ENCODE data around the gene RHCE. TPM values are rescaled to one million over a fixed set of nuclear protein-coding genes. Genes with fewer than 3 reads are reported as not detected.
A peak's percentile ranks its signal among the peaks of the same experiment; 100 is the strongest.

The RHCE gene
- total RNA-seq, 1 donor from 2014 or later = 0.75 TPM

DNA sequence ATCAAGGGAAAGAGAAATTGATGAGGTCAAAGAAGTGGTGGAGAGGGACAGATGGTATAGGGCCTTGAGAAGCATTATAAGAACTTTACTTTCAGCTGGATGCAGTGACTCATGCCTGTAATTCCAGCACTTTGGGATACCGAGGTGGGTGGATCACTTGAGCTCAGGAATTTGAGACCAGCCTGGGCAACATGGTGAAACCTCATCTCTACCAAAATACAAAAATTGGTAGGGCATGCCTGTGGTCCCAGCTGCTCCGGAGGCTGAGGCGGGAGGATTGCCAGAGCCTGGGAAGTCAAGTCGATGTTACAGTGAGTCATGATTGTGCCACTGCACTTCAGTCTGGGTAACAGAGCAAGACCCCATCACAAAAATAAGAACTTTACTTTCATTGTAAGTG is 76.8 kb downstream of the RHCE start:
- Histone ChIP-seq H3K4me2 (ENCODE audit: low read length) (peak overlapping the region; percentile 73), H3K27me3 (ENCODE audit: insufficient read depth, low read length) (no peaks in the 10 kb centered on the region), H4K20me1 (ENCODE audit: insufficient read depth, low read length) (peaks cover 36% of the 10 kb centered on the region), H3K27ac (ENCODE audit: low read depth, low read length) (peak overlapping the region; percentile 55), H3K4me3 (ENCODE audit: insufficient read depth, low read depth, low read length) (no peak overlapping the region), H2AFZ (ENCODE audit: low read depth, low read length) (no peak overlapping the region), H3K9me3 (ENCODE audit: insufficient read depth, low read depth, low read length) (no peaks in the 10 kb centered on the region), H3K9ac (ENCODE audit: low read length) (peak overlapping the region; percentile 3), H3K79me2 (ENCODE audit: insufficient read depth, low read length) (peaks cover 73% of the 10 kb centered on the region), H3K36me3 (ENCODE audit: insufficient read depth, low read length) (no peaks in the 10 kb centered on the region), H3K4me1 (ENCODE audit: insufficient read depth, low read length) (peaks cover 8% of the 10 kb centered on the region)
- DNase-seq (ENCODE audit: low read depth) (peak; percentile 90), FAIRE-seq (peak; percentile 79)
- H3K4me1 Mint-ChIP-seq (ENCODE audit: low read depth, unreplicated experiment) = peaks cover 21% of the 10 kb centered on the region
- peak overlapping the region; percentile 63 for H3K4me3 Mint-ChIP-seq (ENCODE audit: unreplicated experiment)
- TF ChIP-seq EZH2 (IDR thresholded peaks at IDR 0.05; ENCODE audit: insufficient read depth, low read length) = no peak
- TF ChIP-seq, protein P1, sequence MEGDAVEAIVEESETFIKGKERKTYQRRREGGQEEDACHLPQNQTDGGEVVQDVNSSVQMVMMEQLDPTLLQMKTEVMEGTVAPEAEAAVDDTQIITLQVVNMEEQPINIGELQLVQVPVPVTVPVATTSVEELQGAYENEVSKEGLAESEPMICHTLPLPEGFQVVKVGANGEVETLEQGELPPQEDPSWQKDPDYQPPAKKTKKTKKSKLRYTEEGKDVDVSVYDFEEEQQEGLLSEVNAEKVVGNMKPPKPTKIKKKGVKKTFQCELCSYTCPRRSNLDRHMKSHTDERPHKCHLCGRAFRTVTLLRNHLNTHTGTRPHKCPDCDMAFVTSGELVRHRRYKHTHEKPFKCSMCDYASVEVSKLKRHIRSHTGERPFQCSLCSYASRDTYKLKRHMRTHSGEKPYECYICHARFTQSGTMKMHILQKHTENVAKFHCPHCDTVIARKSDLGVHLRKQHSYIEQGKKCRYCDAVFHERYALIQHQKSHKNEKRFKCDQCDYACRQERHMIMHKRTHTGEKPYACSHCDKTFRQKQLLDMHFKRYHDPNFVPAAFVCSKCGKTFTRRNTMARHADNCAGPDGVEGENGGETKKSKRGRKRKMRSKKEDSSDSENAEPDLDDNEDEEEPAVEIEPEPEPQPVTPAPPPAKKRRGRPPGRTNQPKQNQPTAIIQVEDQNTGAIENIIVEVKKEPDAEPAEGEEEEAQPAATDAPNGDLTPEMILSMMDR (IDR thresholded peaks at IDR 0.05; ENCODE audit: insufficient read depth, low read depth, low read length) = no peak
- peaks cover 9% of the 10 kb centered on the region for H3K36me3 Mint-ChIP-seq (ENCODE audit: low read depth, unreplicated experiment)
- no peaks in the 10 kb centered on the region for H3K9me3 Mint-ChIP-seq (ENCODE audit: unreplicated experiment)
- H3K27ac Mint-ChIP-seq (ENCODE audit: unreplicated experiment) = peak overlapping the region; percentile 54
- H3K27me3 Mint-ChIP-seq (ENCODE audit: low read depth, unreplicated experiment) = no peaks in the 10 kb centered on the region

DNA sequence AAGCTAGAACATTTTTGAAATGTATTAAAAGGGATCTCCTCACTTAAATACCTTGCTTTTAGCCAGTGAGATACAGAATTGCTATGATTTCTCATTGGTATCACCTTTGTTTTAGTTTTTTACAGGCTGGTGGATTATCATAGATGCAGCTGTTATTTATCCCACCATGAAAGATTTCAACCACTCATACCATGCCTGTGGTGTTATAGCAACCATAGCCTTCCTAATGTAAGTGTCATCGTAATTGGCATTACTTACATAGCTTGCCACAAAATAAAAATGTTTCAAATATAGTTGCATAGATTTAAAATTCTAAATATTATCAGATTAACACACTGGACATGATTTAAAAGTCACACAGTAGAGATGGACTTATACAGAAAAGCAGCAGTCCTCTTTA is 77.8 kb downstream of the RHCE start:
- Histone ChIP-seq H3K9me3 (ENCODE audit: insufficient read depth, low read depth, low read length) (no peaks in the 10 kb centered on the region), H3K27ac (ENCODE audit: low read depth, low read length) (no peak overlapping the region), H3K27me3 (ENCODE audit: insufficient read depth, low read length) (no peaks in the 10 kb centered on the region), H4K20me1 (ENCODE audit: insufficient read depth, low read length) (peaks cover 34% of the 10 kb centered on the region), H3K4me3 (ENCODE audit: insufficient read depth, low read depth, low read length) (no peak overlapping the region), H2AFZ (ENCODE audit: low read depth, low read length) (no peak overlapping the region), H3K4me2 (ENCODE audit: low read length) (no peak overlapping the region), H3K4me1 (ENCODE audit: insufficient read depth, low read length) (peaks cover 8% of the 10 kb centered on the region), H3K79me2 (ENCODE audit: insufficient read depth, low read length) (peaks cover 77% of the 10 kb centered on the region), H3K9ac (ENCODE audit: low read length) (no peak overlapping the region), H3K36me3 (ENCODE audit: insufficient read depth, low read length) (no peaks in the 10 kb centered on the region)
- no peak overlapping the region for H3K4me3 Mint-ChIP-seq (ENCODE audit: unreplicated experiment)
- H3K4me1 Mint-ChIP-seq (ENCODE audit: low read depth, unreplicated experiment) = peaks cover 21% of the 10 kb centered on the region
- no peak for DNase-seq (ENCODE audit: low read depth)
- TF ChIP-seq EZH2 (IDR thresholded peaks at IDR 0.05; ENCODE audit: insufficient read depth, low read length) = no peak
- TF ChIP-seq, protein P1 (IDR thresholded peaks at IDR 0.05; ENCODE audit: insufficient read depth, low read depth, low read length) = no peak
- H3K9me3 Mint-ChIP-seq (ENCODE audit: unreplicated experiment) = no peaks in the 10 kb centered on the region
- no peak overlapping the region for H3K27ac Mint-ChIP-seq (ENCODE audit: unreplicated experiment)
- H3K36me3 Mint-ChIP-seq (ENCODE audit: low read depth, unreplicated experiment) = peaks cover 6% of the 10 kb centered on the region
- H3K27me3 Mint-ChIP-seq (ENCODE audit: low read depth, unreplicated experiment) = no peaks in the 10 kb centered on the region
- FAIRE-seq = no peak

DNA sequence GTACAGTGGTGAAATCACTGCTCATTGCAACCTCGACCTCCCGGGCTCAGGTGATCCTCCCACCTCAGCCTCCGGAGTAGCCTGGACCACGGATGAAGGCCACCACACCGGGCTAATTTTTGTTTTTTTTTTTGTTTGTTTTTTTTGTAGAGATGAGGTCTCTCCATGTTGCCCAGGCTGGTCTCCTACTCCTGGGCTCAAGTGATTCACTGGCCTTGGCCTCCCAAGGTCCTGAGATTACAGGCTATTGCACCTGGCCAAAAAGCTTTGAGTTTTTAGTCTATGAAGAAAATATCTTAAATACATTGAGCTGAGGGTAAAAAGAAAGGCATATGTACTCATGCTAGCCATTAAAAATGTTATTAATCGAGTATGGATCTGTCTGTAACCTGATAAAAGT is 78.9 kb downstream of the RHCE start:
- Histone ChIP-seq H2AFZ (ENCODE audit: low read depth, low read length) (no peak overlapping the region), H3K79me2 (ENCODE audit: insufficient read depth, low read length) (peaks cover 69% of the 10 kb centered on the region), H3K9me3 (ENCODE audit: insufficient read depth, low read depth, low read length) (no peaks in the 10 kb centered on the region), H3K4me2 (ENCODE audit: low read length) (no peak overlapping the region), H3K9ac (ENCODE audit: low read length) (no peak overlapping the region), H3K4me1 (ENCODE audit: insufficient read depth, low read length) (peaks cover 8% of the 10 kb centered on the region), H3K36me3 (ENCODE audit: insufficient read depth, low read length) (no peaks in the 10 kb centered on the region), H3K4me3 (ENCODE audit: insufficient read depth, low read depth, low read length) (no peak overlapping the region), H3K27me3 (ENCODE audit: insufficient read depth, low read length) (no peaks in the 10 kb centered on the region), H3K27ac (ENCODE audit: low read depth, low read length) (no peak overlapping the region), H4K20me1 (ENCODE audit: insufficient read depth, low read length) (peaks cover 30% of the 10 kb centered on the region)
- Mint-ChIP-seq H3K4me3 (ENCODE audit: unreplicated experiment) (peak overlapping the region; percentile 25), H3K27me3 (ENCODE audit: low read depth, unreplicated experiment) (no peaks in the 10 kb centered on the region), H3K9me3 (ENCODE audit: unreplicated experiment) (no peaks in the 10 kb centered on the region), H3K36me3 (ENCODE audit: low read depth, unreplicated experiment) (no peaks in the 10 kb centered on the region), H3K27ac (ENCODE audit: unreplicated experiment) (no peak overlapping the region), H3K4me1 (ENCODE audit: low read depth, unreplicated experiment) (peaks cover 21% of the 10 kb centered on the region)
- no peak for DNase-seq (ENCODE audit: low read depth)
- no peak for FAIRE-seq
- TF ChIP-seq, protein P1 (IDR thresholded peaks at IDR 0.05; ENCODE audit: insufficient read depth, low read depth, low read length) = no peak
- TF ChIP-seq EZH2 (IDR thresholded peaks at IDR 0.05; ENCODE audit: insufficient read depth, low read length) = no peak
